Stimulated activated naive CD8-positive, alpha-beta T cell treated with anti-CD3 and anti-CD28 coated beads, Interleukin-15, Interleukin-2, amounts not matched to agents 100 U/mL and 50 U/mL, for 24 hours (primary cell): ENCODE data around the gene TNP1.

ENCODE experiments used
- ATAC-seq: fragments of 150-1000 bp; cut with Tn5 transposase; one replicate; pipeline ENCODE4 v1.10.0; 2021
- DNase-seq: peaks from one replicate; pipeline ENCODE4 v3.0.0; 2021

Gene TNP1

DNA sequence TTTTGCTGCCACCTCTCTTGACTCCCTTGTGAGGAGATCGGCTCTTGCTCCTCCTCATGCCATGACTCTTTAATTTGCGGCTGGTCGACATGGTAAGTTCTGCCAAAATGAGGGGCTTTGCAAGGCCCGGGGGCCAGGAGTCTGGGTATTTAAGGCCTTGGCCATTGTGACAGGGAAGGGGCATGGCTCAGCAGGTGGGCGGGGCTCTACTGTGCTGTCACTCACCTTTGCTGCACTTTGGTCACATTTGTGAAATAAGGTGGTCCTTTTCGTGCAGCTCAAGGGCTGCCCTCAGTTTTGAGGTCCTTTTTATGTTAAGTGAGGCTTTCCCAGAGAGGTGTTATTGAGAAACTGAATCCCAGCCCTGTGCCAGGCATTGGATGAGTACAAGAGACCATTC is at the start of gene TNP1:
TNP1 (minus strand) TSS at position 121 of the 400 bp plus-strand sequence; CDS start at position 91, 30 bp downstream.
- ATAC-seq: no peak
- no peak for DNase-seq

GRCh38 chr2:216908300-216908699 is 48.4 kb upstream of the TNP1 start:
- no peak for ATAC-seq
- no peak for DNase-seq

GRCh38 chr2:216905649-216906329 is 45.9 kb upstream of the TNP1 start:
- ATAC-seq (no peak), DNase-seq (no peak)

- DNase-seq (no peak), ATAC-seq (no peak)
Observed at GRCh38 chr2:216904974-216905373, 45.1 kb upstream of the TNP1 start.

- DNase-seq: no peak
- ATAC-seq: no peak
Observed at GRCh38 chr2:216904554-216904953, 44.7 kb upstream of the TNP1 start.

- no peak for DNase-seq
- ATAC-seq: no peak
Observed at GRCh38 chr2:216903470-216903869, 43.6 kb upstream of the TNP1 start.

DNA sequence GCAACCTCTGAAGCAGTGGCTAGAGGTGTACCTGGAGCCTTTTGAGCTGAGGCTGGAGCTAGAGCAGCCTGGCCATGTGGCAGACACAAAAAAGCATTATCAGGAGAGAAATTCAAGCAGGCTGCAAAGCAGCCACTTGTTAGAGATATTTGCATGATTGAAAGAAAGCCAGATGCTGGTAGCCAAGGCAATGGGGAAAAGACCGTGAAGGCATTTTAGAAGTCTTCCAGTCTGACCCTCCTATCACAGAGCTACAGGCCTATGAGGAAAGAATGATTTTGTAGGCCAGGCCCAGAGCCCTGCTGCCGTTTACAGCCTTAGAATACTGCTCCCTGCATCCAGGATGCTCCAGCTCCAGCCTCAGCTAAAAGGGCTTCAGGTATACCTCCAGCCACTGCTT is 41.4 kb upstream of the TNP1 start:
- no peak for ATAC-seq

DNA sequence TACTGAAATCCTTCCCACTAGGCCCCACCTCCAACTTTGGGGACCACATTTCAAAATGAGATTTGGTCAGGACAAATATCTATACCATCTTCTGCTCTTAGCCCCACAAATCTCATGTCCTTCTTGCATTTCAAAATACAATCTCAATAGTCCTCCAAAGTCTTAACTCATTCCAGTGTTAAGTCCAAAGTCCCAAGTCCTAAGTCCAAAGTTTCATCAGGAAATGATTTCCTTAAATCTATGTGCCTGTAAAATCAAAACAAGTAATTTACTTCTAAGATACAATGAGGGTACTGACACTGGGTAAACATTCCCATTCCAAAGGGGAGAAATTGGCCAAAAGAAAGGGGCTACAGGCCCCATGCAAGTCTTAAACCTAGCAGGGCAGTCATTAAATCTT is 40.5 kb upstream of the TNP1 start:
- ATAC-seq (no peak), DNase-seq (no peak)

More for the DNA sequence above, 41.4 kb upstream of the TNP1 start:
- no peak for DNase-seq

DNA sequence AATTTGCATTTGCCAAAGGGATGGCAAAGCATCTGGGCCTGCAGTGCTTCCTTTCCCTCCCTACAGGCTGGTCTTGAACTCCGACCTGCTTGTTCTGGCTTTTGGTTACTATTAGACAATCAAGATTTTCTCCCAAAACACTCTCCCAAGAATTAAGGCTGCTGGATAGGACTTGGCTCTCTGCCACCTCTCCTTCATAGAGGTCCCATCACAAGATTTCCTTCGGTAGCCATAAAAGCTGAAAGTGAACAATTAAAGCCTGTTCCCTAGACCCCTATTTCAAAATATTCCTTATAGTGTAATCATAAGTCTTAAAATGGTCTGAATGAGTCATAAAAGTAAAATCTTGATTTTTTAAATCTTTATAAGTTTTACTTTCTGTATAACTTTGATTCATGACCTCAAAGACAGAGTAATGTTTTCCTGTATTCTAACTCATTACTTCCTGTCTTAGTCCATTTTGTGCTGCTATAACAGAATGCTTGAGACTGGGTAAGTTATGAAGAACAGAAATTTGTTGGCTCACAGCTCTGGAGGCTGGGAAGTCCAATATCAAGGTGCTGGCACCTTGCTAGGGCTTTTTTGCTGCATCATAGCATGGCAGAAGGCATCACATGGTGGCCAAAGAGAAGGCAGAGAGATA is 37.8 kb upstream of the TNP1 start:
- no peak for DNase-seq
- ATAC-seq: no peak

- ATAC-seq: no peak
- no peak for DNase-seq
Observed at GRCh38 chr2:216890138-216890537, 30.3 kb upstream of the TNP1 start.

GRCh38 chr2:216888887-216889622 is 29.2 kb upstream of the TNP1 start:
- ATAC-seq: no peak
- DNase-seq: no peak

DNA sequence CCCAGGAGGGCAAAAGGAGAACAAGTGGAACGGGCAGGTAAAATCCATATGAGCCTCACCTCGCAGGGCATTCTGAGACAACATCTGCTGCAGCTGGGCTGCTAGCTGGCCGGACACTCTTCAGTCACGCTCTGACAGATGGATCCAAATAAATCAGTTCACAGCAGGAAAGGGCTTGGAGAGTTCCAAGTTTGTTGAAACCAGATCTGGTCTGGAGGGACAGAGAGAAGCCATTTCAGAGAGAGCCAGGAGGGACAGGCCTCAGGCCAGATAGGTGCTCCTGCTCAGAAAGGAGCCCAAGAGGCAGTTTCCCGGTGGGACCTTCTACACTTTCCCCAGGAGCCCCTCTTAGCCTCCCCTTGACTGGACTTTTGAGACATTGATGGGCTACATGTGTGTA is 28.2 kb upstream of the TNP1 start:
- DNase-seq (no peak), ATAC-seq (no peak)

DNA sequence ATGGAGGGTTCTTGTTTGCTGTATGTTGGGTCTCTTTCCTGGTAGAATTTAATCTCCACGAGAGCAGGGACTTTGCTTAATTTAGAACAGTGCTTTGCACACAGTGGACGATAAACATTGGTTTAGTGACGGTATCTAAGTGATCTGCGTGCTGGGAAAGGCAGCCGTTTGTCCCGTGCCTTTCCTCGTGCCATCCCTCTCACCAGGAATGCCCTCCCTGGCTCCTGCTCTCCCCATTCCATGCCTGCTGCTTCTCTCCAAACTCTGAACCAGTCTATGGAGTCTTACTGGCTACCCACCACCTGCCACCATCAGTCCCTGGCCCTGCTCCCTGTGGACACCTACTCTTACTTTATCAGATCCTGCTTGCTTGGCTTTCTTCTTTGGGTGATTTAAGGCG is 27.3 kb upstream of the TNP1 start:
- no peak for ATAC-seq
- DNase-seq: no peak

DNA sequence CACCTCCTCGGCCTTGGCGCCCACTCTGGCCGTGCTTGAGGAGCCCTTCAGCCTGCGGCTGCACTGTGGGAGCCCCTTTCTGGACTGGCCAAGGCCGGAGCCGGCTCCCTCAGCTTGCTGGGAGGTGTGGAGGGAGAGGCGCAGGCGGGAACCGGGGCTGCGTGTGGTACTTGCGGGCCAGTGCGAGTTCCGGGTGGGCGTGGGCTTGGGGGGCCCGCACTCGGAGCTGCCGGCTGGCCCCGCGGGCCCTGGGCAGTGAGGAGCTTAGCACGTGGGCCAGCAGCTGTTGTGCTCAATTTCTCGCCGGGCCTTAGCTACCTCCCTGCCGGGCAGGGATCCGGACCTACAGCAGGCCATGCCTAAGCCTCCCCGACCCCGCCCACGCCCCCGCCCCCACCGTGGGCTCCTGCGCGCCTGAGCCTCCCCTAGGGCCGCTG is 25.3 kb upstream of the TNP1 start:
- ATAC-seq: no peak
- DNase-seq: no peak

- DNase-seq (no peak), ATAC-seq (no peak)
Observed at GRCh38 chr2:216884347-216884746, 24.5 kb upstream of the TNP1 start.

GRCh38 chr2:216882876-216883275 is 23.0 kb upstream of the TNP1 start:
- ATAC-seq: no peak

DNA sequence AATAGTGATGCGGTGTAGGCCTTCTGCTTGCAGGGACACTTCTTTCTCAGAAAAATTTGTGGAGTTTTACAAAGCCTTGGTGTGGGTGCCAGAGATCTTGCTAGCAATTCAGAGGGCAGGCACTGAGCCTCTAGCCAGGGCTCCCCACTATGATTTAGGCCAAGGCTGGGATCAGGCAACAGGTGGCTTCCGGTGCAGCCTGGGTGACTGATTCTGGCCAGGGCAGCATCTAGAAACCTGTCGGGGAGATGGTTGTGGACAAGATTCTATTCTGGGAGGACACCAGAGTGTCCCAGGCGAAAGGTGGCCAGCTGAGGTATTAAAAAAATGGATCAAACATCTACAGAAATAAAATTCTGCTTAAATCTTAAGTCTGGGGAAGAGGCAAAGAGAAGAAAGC is 21.5 kb upstream of the TNP1 start:
- DNase-seq: no peak
- no peak for ATAC-seq

More at GRCh38 chr2:216882876-216883275, 23.0 kb upstream of the TNP1 start:
- no peak for DNase-seq

GRCh38 chr2:216880509-216881184 is 20.8 kb upstream of the TNP1 start:
- no peak for ATAC-seq
- DNase-seq: peak; percentile 9

DNA sequence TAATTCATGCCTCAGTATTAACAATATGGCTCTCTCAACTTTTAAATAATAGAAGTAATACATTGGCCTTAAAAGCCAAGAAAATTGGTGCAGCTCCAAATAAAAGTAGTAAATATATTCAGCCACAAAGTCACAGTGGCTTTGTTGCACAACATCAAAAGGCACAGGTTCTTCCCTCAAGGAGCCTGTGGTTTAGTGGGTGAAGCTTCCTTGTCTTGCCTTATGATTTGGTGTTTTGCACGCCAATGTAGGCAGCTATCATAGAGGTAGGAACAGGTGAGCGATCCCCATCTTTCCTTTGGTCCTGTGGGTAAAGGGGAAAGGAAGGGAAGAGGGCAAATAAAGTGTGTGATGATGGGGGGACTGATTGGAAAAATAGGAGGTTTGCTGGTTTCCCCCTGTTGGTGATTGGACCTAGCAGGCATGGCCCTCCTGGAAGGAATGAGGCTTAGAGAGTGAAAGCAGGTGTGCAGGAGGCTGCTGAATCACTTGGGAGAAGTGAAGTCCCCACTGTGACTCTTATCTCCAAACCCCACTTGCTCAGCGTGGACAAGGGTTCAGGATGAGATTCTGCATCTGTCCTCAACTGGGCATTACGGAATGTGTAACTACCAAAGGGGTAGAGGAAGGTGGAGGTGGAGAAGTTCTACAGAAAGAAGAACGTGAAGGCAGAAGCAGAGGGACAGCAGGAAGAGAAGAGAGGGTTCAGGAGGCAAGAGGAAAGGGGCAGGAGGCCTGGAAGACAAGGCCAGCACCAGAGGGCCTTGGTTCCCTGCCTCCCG is 20.1 kb upstream of the TNP1 start:
- ATAC-seq (no peak), DNase-seq (no peak)

- no peak for ATAC-seq
- no peak for DNase-seq
Observed at GRCh38 chr2:216878072-216878471, 18.2 kb upstream of the TNP1 start.

GRCh38 chr2:216877085-216877484 is 17.2 kb upstream of the TNP1 start:
- DNase-seq (no peak), ATAC-seq (no peak)

- no peak for DNase-seq
- ATAC-seq: no peak
Observed at GRCh38 chr2:216875862-216876261, 16.0 kb upstream of the TNP1 start.
